Neural cell (in vitro differentiated cells): ENCODE measurements around the gene HSPA5.

Experiments used
- CTCF ChIP-seq: fragments of 450-650 bp; IDR thresholded peaks from 2 replicates; pipeline ENCODE4 v1.5.1; 2014; ENCODE audit warnings: antibody characterized with exemption, mild to moderate bottlenecking, moderate library complexity; ENCODE audit not compliant: poor library complexity, severe bottlenecking
- EP300 ChIP-seq: fragments of 450-650 bp; conservative IDR thresholded peaks from 2 replicates; pipeline ENCODE4 v1.6.1; 2014; ENCODE audit warnings: antibody characterized with exemption, mild to moderate bottlenecking, moderate library complexity; ENCODE audit not compliant: poor library complexity, severe bottlenecking
- EZH2 ChIP-seq: fragments of 200-600, 300-800 bp; shearing (Covaris generic), sonication (generic); IDR thresholded peaks from 2 replicates; pipeline ENCODE4 v1.6.1; 2014; ENCODE audit warnings: antibody characterized with exemption, low read length, borderline replicate concordance, mild to moderate bottlenecking; ENCODE audit not compliant: insufficient read depth, poor library complexity, severe bottlenecking
- POLR2AphosphoS5 ChIP-seq: IDR thresholded peaks from 2 replicates; pipeline ENCODE4 v1.6.1; 2012
- REST ChIP-seq: IDR thresholded peaks from 2 replicates; pipeline ENCODE4 v1.6.1; 2012; ENCODE audit warnings: borderline replicate concordance
- TAF1 ChIP-seq: IDR thresholded peaks from 2 replicates; pipeline ENCODE4 v1.6.1; 2012; ENCODE audit warnings: low read depth

- TF ChIP-seq POLR2AphosphoS5 (no peak), CTCF (no peak), EP300 (no peak), REST (no peak), EZH2 (no peak), TAF1 (no peak)
Measured at GRCh38 chr9:125227761-125228160, 13.4 kb downstream of the HSPA5 start.
